Kidney capillary endothelial cell (primary cell): ENCODE data around the gene NRARP.
A peak's percentile ranks its signal among the peaks of the same experiment; 100 is the strongest.

ENCODE experiments used
- DNase-seq: peaks from one replicate; pipeline ENCODE4 v3.0.0-alpha.2; 2018; ENCODE audit warnings: low spot score

Gene NRARP

GRCh38 chr9:137256856-137257255 is 45.2 kb downstream of the NRARP start:
- no peak for DNase-seq

- no peak for DNase-seq
These were observed 45.7 kb downstream of the NRARP start for GRCh38 chr9:137256362-137256761.

- DNase-seq: no peak
These were observed 46.5 kb downstream of the NRARP start for GRCh38 chr9:137255448-137256114.

GRCh38 chr9:137254624-137255447 is 47.2 kb downstream of the NRARP start, which contains the start of gene NELFB:
TSS of gene NELFB (plus strand) at chr9:137255327.
- peak; percentile 80 for DNase-seq

- no peak for DNase-seq
These were observed 48.1 kb downstream of the NRARP start for GRCh38 chr9:137253717-137254623.

GRCh38 chr9:137252555-137253506 is 49.2 kb downstream of the NRARP start:
- DNase-seq: no peak

- DNase-seq: no peak
These were observed 50.4 kb downstream of the NRARP start for GRCh38 chr9:137251490-137252268.

- DNase-seq: no peak
These were observed 50.9 kb downstream of the NRARP start, which contains the start of gene STPG3 for GRCh38 chr9:137251194-137251461. TSS of gene STPG3 (plus strand) at chr9:137251286. CDS start at chr9:137251287, 1 bp downstream.

GRCh38 chr9:137250329-137251193 is 51.5 kb downstream of the NRARP start:
- DNase-seq: no peak
